ENCODE results near the gene FNDC10.
"Not testable (repeated sequence)": the region's sequence is repeated elsewhere in the genome, so short reads cannot be mapped to it uniquely, and the experiment has no call there.

- not testable (repeated sequence) for TF ChIP-seq CTCF (IDR thresholded peaks at IDR 0.05); POLR2A (IDR thresholded peaks at IDR 0.05; ENCODE audit: low read depth); EP300 (IDR thresholded peaks at IDR 0.05); POLR2AphosphoS5 (IDR thresholded peaks at IDR 0.05)
Measured at GRCh38 chr1:1557688-1558087, 42.2 kb downstream of the FNDC10 start.

Data from esophagus muscularis mucosa (tissue), 4 donors.